ENCODE measurements around the gene DSCAM. TPM values are rescaled to one million over a fixed set of nuclear protein-coding genes. Genes with fewer than 3 reads are reported as not detected.

The DSCAM gene
- total RNA-seq, 4 donors from 2014 or later = 0.04 to 0.06 TPM; not detected in 2

- H3K4me1 ChIP-seq = no peaks in the 10 kb centered on the region
- no peak overlapping the region for H3K27ac ChIP-seq
- 58 to 65% methylated on average over 17 to 19 of the region's 27 CpGs for WGBS, 2 donors
- DNase-seq = no peak
- no peaks in the 10 kb centered on the region for H3K27me3 ChIP-seq
- no peak overlapping the region for H3K4me3 ChIP-seq
- no peaks in the 10 kb centered on the region for H3K9me3 ChIP-seq
- no peaks in the 10 kb centered on the region for H3K36me3 ChIP-seq
- no peak for TF ChIP-seq POLR2A (IDR thresholded peaks at IDR 0.05)
- TF ChIP-seq, protein P1, sequence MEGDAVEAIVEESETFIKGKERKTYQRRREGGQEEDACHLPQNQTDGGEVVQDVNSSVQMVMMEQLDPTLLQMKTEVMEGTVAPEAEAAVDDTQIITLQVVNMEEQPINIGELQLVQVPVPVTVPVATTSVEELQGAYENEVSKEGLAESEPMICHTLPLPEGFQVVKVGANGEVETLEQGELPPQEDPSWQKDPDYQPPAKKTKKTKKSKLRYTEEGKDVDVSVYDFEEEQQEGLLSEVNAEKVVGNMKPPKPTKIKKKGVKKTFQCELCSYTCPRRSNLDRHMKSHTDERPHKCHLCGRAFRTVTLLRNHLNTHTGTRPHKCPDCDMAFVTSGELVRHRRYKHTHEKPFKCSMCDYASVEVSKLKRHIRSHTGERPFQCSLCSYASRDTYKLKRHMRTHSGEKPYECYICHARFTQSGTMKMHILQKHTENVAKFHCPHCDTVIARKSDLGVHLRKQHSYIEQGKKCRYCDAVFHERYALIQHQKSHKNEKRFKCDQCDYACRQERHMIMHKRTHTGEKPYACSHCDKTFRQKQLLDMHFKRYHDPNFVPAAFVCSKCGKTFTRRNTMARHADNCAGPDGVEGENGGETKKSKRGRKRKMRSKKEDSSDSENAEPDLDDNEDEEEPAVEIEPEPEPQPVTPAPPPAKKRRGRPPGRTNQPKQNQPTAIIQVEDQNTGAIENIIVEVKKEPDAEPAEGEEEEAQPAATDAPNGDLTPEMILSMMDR (IDR thresholded peaks at IDR 0.05) = no peak
- intact Hi-C loops (cut with DNase I) = no loop called here
These were observed 269.5 kb downstream of the DSCAM start for GRCh38 chr21:40577285-40578043.

DNA sequence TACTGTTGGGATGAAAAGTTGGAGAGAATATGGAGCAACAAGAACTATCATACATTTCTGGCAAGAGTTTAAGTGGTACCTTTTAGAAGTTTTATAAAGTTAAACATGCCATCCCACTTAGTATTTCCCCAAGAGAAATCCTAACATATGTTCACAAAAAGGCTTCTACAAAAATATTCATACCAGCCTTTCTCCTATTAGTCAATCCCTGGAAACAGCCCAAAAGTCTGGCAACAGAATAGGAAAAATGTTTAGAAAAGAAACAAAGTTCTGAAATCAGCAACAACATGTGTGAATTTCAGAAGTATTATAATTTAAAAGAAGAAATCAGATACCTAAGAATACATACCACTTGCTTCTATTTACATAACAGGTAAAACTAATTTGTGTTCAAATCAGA is 271.0 kb downstream of the DSCAM start:
- no peak overlapping the region for H3K4me3 ChIP-seq

GRCh38 chr21:40569357-40569756 is 277.6 kb downstream of the DSCAM start:
- H3K9me3 ChIP-seq = no peaks in the 10 kb centered on the region
- no peaks in the 10 kb centered on the region for H3K27me3 ChIP-seq
- H3K27ac ChIP-seq = no peak overlapping the region
- H3K4me3 ChIP-seq = no peak overlapping the region
- no peak for DNase-seq
- no peaks in the 10 kb centered on the region for H3K36me3 ChIP-seq
- TF ChIP-seq, protein P1 (IDR thresholded peaks at IDR 0.05) = no peak
- TF ChIP-seq POLR2A (IDR thresholded peaks at IDR 0.05) = no peak
- 53 to 64% methylated on average over 7 of the region's 7 CpGs for WGBS, 2 donors
- intact Hi-C loops (cut with DNase I) = no loop called here
- no peaks in the 10 kb centered on the region for H3K4me1 ChIP-seq

More for the DNA sequence above, 271.0 kb downstream of the DSCAM start:
- H3K36me3 ChIP-seq = no peaks in the 10 kb centered on the region
- no peaks in the 10 kb centered on the region for H3K9me3 ChIP-seq
- no peak for DNase-seq
- no peak for TF ChIP-seq POLR2A (IDR thresholded peaks at IDR 0.05)
- TF ChIP-seq, protein P1 (IDR thresholded peaks at IDR 0.05) = no peak
- H3K27ac ChIP-seq = no peak overlapping the region
- H3K4me1 ChIP-seq = no peaks in the 10 kb centered on the region
- intact Hi-C loops (cut with DNase I) = no loop called here
- no peaks in the 10 kb centered on the region for H3K27me3 ChIP-seq

DNA sequence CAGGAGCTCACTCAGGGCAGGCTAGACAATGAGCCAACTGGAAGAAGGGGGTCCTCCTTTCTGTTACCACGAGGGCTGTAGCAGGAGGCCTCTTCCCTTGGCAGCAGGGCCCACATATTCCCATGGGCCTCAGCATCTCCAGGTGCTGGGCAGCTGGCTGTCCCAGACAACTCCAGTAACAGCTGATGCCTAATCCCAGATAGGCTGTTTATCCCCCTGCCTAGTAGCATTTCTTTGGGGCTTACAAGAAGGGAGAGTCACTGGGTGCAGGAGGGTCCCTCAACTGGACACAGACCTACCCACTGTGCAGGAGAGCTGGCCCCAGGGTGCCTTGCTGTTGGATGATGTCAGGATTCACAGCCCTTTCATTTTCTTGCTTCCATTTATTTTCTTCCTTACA is 278.2 kb downstream of the DSCAM start:
- Histone ChIP-seq H3K36me3 (no peaks in the 10 kb centered on the region), H3K9me3 (no peaks in the 10 kb centered on the region), H3K27me3 (no peaks in the 10 kb centered on the region), H3K27ac (no peak overlapping the region), H3K4me1 (no peaks in the 10 kb centered on the region), H3K4me3 (no peak overlapping the region)
- no peak for TF ChIP-seq POLR2A (IDR thresholded peaks at IDR 0.05)
- TF ChIP-seq, protein P1 (IDR thresholded peaks at IDR 0.05) = no peak
- no peak for DNase-seq
- WGBS, 2 donors = 0% methylated on average over 1 of the region's 1 CpG; no CpG with 5 or more reads in 1 of the 2 donors
- intact Hi-C loops (cut with DNase I) = no loop called here

GRCh38 chr21:40567501-40567900 is 279.5 kb downstream of the DSCAM start:
- no peak for TF ChIP-seq POLR2A (IDR thresholded peaks at IDR 0.05)
- no peak overlapping the region for H3K4me3 ChIP-seq
- H3K27ac ChIP-seq = no peak overlapping the region
- no peak for DNase-seq
- 47 to 60% methylated on average over 3 of the region's 3 CpGs for WGBS, 2 donors
- no peaks in the 10 kb centered on the region for H3K27me3 ChIP-seq
- H3K4me1 ChIP-seq = no peaks in the 10 kb centered on the region
- intact Hi-C loops (cut with DNase I) = no loop called here
- H3K9me3 ChIP-seq = no peaks in the 10 kb centered on the region
- H3K36me3 ChIP-seq = no peaks in the 10 kb centered on the region
